ENCODE results near the gene THBD. TPM values are rescaled to one million over a fixed set of nuclear protein-coding genes. Genes with fewer than 3 reads are reported as not detected.

THBD gene
- polyA plus RNA-seq, 1 donor from 2014 or later: not detected

GRCh38 chr20:23007462-23007861 lies 42.0 kb downstream of the THBD start:
- H3K27ac Mint-ChIP-seq: no peak overlapping the region
- H3K36me3 Mint-ChIP-seq: no peaks in the 10 kb centered on the region
- no peaks in the 10 kb centered on the region for H3K9me3 Mint-ChIP-seq
- no peaks in the 10 kb centered on the region for H3K27me3 Mint-ChIP-seq
- H3K4me1 Mint-ChIP-seq: no peaks in the 10 kb centered on the region
- no peak overlapping the region for H3K4me3 Mint-ChIP-seq

GRCh38 chr20:23005776-23006175 lies 43.7 kb downstream of the THBD start:
- Mint-ChIP-seq H3K27me3 (peaks cover 2% of the 10 kb centered on the region), H3K4me3 (no peak overlapping the region), H3K36me3 (no peaks in the 10 kb centered on the region), H3K27ac (no peak overlapping the region), H3K9me3 (no peaks in the 10 kb centered on the region), H3K4me1 (no peaks in the 10 kb centered on the region)

DNA sequence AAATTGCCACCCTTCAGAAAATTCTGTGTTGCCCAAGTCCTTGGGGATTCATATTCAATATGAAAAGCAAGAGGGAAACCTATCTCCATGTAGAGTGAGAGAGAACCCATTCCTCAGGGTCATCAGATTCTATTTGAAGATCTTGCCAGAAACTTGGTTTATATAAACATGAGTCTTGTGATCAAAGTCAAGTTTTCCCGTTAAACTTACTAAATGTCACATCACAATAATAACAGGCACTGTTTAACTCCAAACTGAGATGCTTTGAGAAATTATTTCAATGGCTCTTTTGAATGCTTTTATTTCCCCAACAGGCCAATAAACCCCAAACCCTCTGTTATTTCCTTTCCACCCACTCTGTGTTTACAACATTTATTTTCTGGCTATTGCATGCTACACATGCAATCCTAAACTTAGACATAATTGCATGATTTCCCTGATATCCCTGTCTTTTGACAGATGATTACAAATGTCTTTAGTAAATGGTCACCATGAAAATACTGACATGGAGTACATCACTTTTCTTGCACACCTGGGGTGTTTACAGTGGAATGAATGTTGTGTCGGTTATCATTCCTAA lies 45.5 kb downstream of the THBD start:
- Mint-ChIP-seq H3K27ac (no peak overlapping the region), H3K36me3 (no peaks in the 10 kb centered on the region), H3K4me1 (no peaks in the 10 kb centered on the region), H3K9me3 (no peaks in the 10 kb centered on the region), H3K27me3 (peaks cover 2% of the 10 kb centered on the region), H3K4me3 (no peak overlapping the region)

DNA sequence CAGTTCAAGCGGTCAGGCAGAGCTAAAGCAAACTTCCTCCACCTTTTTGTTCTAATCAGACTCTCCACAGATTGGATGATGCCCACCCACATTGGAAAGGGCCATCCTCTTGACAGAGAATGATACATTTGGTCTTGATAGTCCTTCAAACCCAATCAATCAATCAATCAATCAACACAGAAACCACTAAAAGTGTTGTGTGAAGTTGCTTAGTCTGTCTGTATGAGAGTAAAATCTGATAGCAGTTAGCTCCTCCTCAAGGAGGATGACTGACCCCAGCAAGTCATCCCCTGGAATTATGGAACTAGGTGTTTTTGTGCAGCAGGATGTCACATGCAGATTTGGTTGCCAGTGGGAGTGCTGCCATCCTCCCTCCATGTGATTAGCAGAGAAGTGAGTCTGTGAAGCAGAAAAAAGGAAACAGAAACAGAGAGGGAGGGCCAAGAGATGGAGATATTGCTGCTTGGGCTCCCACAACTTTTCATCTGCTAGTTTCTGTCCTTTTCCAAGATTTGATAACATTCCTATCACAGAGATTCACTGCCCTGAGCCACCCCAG lies 46.3 kb downstream of the THBD start:
- Mint-ChIP-seq H3K4me1 (no peaks in the 10 kb centered on the region), H3K27ac (no peak overlapping the region), H3K27me3 (peaks cover 2% of the 10 kb centered on the region), H3K4me3 (no peak overlapping the region), H3K36me3 (no peaks in the 10 kb centered on the region), H3K9me3 (no peaks in the 10 kb centered on the region)

- no peak overlapping the region for H3K4me3 Mint-ChIP-seq
- no peaks in the 10 kb centered on the region for H3K4me1 Mint-ChIP-seq
- no peaks in the 10 kb centered on the region for H3K36me3 Mint-ChIP-seq
- H3K9me3 Mint-ChIP-seq: no peaks in the 10 kb centered on the region
- no peak overlapping the region for H3K27ac Mint-ChIP-seq
- H3K27me3 Mint-ChIP-seq: peaks cover 2% of the 10 kb centered on the region
Observed at GRCh38 chr20:23002276-23002675, 47.2 kb downstream of the THBD start.

- Mint-ChIP-seq H3K27ac (no peak overlapping the region), H3K4me1 (no peaks in the 10 kb centered on the region), H3K4me3 (no peak overlapping the region), H3K36me3 (no peaks in the 10 kb centered on the region), H3K9me3 (no peaks in the 10 kb centered on the region), H3K27me3 (peaks cover 2% of the 10 kb centered on the region)
Observed at GRCh38 chr20:23000232-23000947, 49.1 kb downstream of the THBD start.

- peaks cover 2% of the 10 kb centered on the region for H3K27me3 Mint-ChIP-seq
Observed at GRCh38 chr20:22999756-23000155, 49.7 kb downstream of the THBD start.

GRCh38 chr20:22998476-22998875 lies 51.0 kb downstream of the THBD start:
- H3K27me3 Mint-ChIP-seq: peaks cover 2% of the 10 kb centered on the region
- H3K4me3 Mint-ChIP-seq: no peak overlapping the region
- H3K4me1 Mint-ChIP-seq: no peaks in the 10 kb centered on the region
- H3K27ac Mint-ChIP-seq: no peak overlapping the region
- H3K36me3 Mint-ChIP-seq: no peaks in the 10 kb centered on the region
- H3K9me3 Mint-ChIP-seq: no peaks in the 10 kb centered on the region

More at GRCh38 chr20:22999756-23000155, 49.7 kb downstream of the THBD start:
- no peaks in the 10 kb centered on the region for H3K36me3 Mint-ChIP-seq
- H3K27ac Mint-ChIP-seq: no peak overlapping the region
- H3K4me1 Mint-ChIP-seq: no peaks in the 10 kb centered on the region
- H3K4me3 Mint-ChIP-seq: no peak overlapping the region
- H3K9me3 Mint-ChIP-seq: no peaks in the 10 kb centered on the region

DNA sequence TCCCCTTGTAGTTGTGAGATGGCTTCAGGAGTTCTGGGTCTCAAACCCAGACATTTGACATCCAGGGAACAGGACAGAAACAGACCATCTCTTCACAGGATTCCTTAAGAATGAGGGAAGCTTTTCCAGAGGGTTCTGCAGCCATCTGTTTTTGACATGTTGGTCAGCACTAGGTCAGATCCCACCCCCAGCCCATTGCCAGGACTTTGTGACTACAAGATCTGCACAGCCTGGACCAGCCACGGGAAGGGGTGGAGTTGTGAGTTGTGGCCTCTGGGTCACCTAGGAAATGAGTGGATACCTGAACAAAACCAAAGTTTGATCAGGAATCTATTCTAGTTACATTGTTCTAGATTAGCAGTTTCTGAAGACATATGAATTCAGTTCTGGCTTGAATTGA lies 53.5 kb downstream of the THBD start:
- H3K4me3 Mint-ChIP-seq: no peak overlapping the region
- no peak overlapping the region for H3K27ac Mint-ChIP-seq
- peaks cover 2 to 3% (median 2%) of the 10 kb centered on the region in 3 donors for H3K9me3 Mint-ChIP-seq
- no peaks in the 10 kb centered on the region for H3K36me3 Mint-ChIP-seq
- H3K27me3 Mint-ChIP-seq: no peaks in the 10 kb centered on the region
- no peaks in the 10 kb centered on the region for H3K4me1 Mint-ChIP-seq

Other genes starting within 250 kb of the THBD start
- not detected for gene SSTR4, start 14.4 kb downstream of the THBD start, polyA plus RNA-seq
- gene CD93, start 36.7 kb upstream of the THBD start, polyA plus RNA-seq: not detected

Data from IgD-negative memory B cell (primary cell).